Erythroblast (primary cell): ENCODE results near the gene KREMEN2.

Experiments
- DNase-seq, 2 experiments: peaks; one replicate each; lab custom pipeline; 2025; lab: John Stamatoyannopoulos, UW
- GATA1 ChIP-seq: IDR thresholded peaks from 2 replicates; pipeline ENCODE4 v1.6.1; 2011; ENCODE audit warnings: low read depth, mild to moderate bottlenecking, control low read depth, low read length, moderate library complexity
- POLR2A ChIP-seq: IDR thresholded peaks from 2 replicates; pipeline ENCODE4 v1.6.1; 2011; ENCODE audit warnings: mild to moderate bottlenecking, low read length

Gene KREMEN2

GRCh38 chr16:2974319-2975056 is 10.4 kb downstream of the KREMEN2 start:
- no peak for TF ChIP-seq GATA1
- no peak for TF ChIP-seq POLR2A
- DNase-seq = no peak

- DNase-seq = no peak
- TF ChIP-seq POLR2A = peak; percentile 9
- no peak for TF ChIP-seq GATA1
These were observed 11.2 kb downstream of the KREMEN2 start for GRCh38 chr16:2975161-2975795.

GRCh38 chr16:2976201-2976600 is 12.1 kb downstream of the KREMEN2 start:
- TF ChIP-seq POLR2A (no peak), GATA1 (no peak)
- no peak for DNase-seq

GRCh38 chr16:2976673-2977072 is 12.6 kb downstream of the KREMEN2 start:
- no peak for DNase-seq
- TF ChIP-seq GATA1 (no peak), POLR2A (no peak)

- DNase-seq = no peak
- no peak for TF ChIP-seq POLR2A
- no peak for TF ChIP-seq GATA1
These were observed 13.4 kb downstream of the KREMEN2 start for GRCh38 chr16:2977440-2977839.

GRCh38 chr16:2979669-2980226 is 15.7 kb downstream of the KREMEN2 start:
- no peak for TF ChIP-seq POLR2A
- no peak for TF ChIP-seq GATA1
- peak; percentile 72 to 77 for DNase-seq

- TF ChIP-seq POLR2A (peak; percentile 96), GATA1 (no peak)
- DNase-seq = peak; percentile 94 to 98
These were observed 16.4 kb downstream of the KREMEN2 start, which contains the start of gene PKMYT1 for GRCh38 chr16:2980227-2981176. Gene PKMYT1, minus strand, starts transcription at chr16:2980446. Its CDS starts 789 bp downstream, at chr16:2979657.

- peak; percentile 44 to 49 for DNase-seq
- no peak for TF ChIP-seq GATA1
- TF ChIP-seq POLR2A = no peak
These were observed 17.3 kb downstream of the KREMEN2 start for GRCh38 chr16:2981177-2981898.

GRCh38 chr16:2981899-2982250 is 17.8 kb downstream of the KREMEN2 start:
- DNase-seq = no peak

GRCh38 chr16:2982402-2982801 is 18.3 kb downstream of the KREMEN2 start:
- no peak for DNase-seq
- TF ChIP-seq POLR2A = no peak
- no peak for TF ChIP-seq GATA1

More at GRCh38 chr16:2981899-2982250, 17.8 kb downstream of the KREMEN2 start:
- TF ChIP-seq POLR2A = no peak
- TF ChIP-seq GATA1 = no peak

GRCh38 chr16:2983706-2984136 is 19.6 kb downstream of the KREMEN2 start:
- no peak for TF ChIP-seq GATA1
- DNase-seq = peak; percentile 77 to 86

GRCh38 chr16:2985462-2985861 is 21.4 kb downstream of the KREMEN2 start:
- no peak for DNase-seq
- TF ChIP-seq POLR2A = no peak
- TF ChIP-seq GATA1 = no peak

- TF ChIP-seq GATA1 (no peak), POLR2A (no peak)
These were observed 21.8 kb downstream of the KREMEN2 start for GRCh38 chr16:2985893-2986355.

More at GRCh38 chr16:2985893-2986355, 21.8 kb downstream of the KREMEN2 start:
- DNase-seq = no peak
